HG03565 (cell line): ENCODE data around the gene NTF3.

ENCODE experiments used
- ATAC-seq: cut with Tn5 transposase; IDR thresholded peaks from one replicate; pipeline ENCODE4 v1.9.1; 2021; ENCODE audit warnings: mild to moderate bottlenecking, moderate library complexity; ENCODE audit not compliant: unreplicated experiment

The NTF3 gene

GRCh38 chr12:5456030-5456429, 24.1 kb downstream of the NTF3 start:
- ATAC-seq: no peak

- no peak for ATAC-seq
Observed at GRCh38 chr12:5456906-5457305, 25.0 kb downstream of the NTF3 start.

GRCh38 chr12:5458229-5459050, 26.5 kb downstream of the NTF3 start:
- no peak for ATAC-seq

- no peak for ATAC-seq
Observed at GRCh38 chr12:5459051-5459782, 27.3 kb downstream of the NTF3 start.

- no peak for ATAC-seq
Observed at GRCh38 chr12:5460817-5461216, 28.9 kb downstream of the NTF3 start.

- no peak for ATAC-seq
Observed at GRCh38 chr12:5461966-5462365, 30.1 kb downstream of the NTF3 start.

- no peak for ATAC-seq
Observed at GRCh38 chr12:5464096-5464495, 32.2 kb downstream of the NTF3 start.

GRCh38 chr12:5465384-5465783, 33.5 kb downstream of the NTF3 start:
- ATAC-seq: no peak

- no peak for ATAC-seq
Observed at GRCh38 chr12:5466521-5466960, 34.6 kb downstream of the NTF3 start.

- ATAC-seq: no peak
Observed at GRCh38 chr12:5467931-5468330, 36.0 kb downstream of the NTF3 start.

- ATAC-seq: no peak
Observed at GRCh38 chr12:5470221-5470620, 38.3 kb downstream of the NTF3 start.

GRCh38 chr12:5470703-5471102, 38.8 kb downstream of the NTF3 start:
- no peak for ATAC-seq

- ATAC-seq: no peak
Observed at GRCh38 chr12:5473076-5473782, 41.3 kb downstream of the NTF3 start.

- no peak for ATAC-seq
Observed at GRCh38 chr12:5473783-5474116, 41.8 kb downstream of the NTF3 start.

GRCh38 chr12:5476356-5476755, 44.4 kb downstream of the NTF3 start:
- ATAC-seq: no peak

- no peak for ATAC-seq
Observed at GRCh38 chr12:5478081-5478706, 46.3 kb downstream of the NTF3 start.

GRCh38 chr12:5479761-5480160, 47.9 kb downstream of the NTF3 start:
- ATAC-seq: no peak

GRCh38 chr12:5480218-5480937, 48.5 kb downstream of the NTF3 start:
- no peak for ATAC-seq

- no peak for ATAC-seq
Observed at GRCh38 chr12:5480938-5481303, 49.0 kb downstream of the NTF3 start.

GRCh38 chr12:5481645-5482044, 49.7 kb downstream of the NTF3 start:
- ATAC-seq: no peak

GRCh38 chr12:5484426-5484825, 52.5 kb downstream of the NTF3 start:
- no peak for ATAC-seq
